Neutrophil (primary cell): ENCODE data around the gene DHCR24.

Source experiments
- H3K27ac ChIP-seq: fragments of 200-600 bp; sonication (generic); 2 replicates; pipeline ENCODE4 v1.5.1; 2016; ENCODE audit warnings: mild to moderate bottlenecking, moderate library complexity
- H3K27me3 ChIP-seq: fragments of 200-600 bp; sonication (generic); 2 replicates; pipeline ENCODE4 v1.6.0; 2016; ENCODE audit warnings: mild to moderate bottlenecking
- H3K36me3 ChIP-seq: fragments of 200-600 bp; sonication (generic); 2 replicates; pipeline ENCODE4 v1.5.1; 2017
- H3K4me1 ChIP-seq, 2 experiments: fragments of 200-600 bp in 1 of 2; sonication (generic) in 1 of 2; 1 replicate in 1 of 2; 2 replicates in 1 of 2; pipeline versions ENCODE4 v1.5.1 to v1.6.1; 2013 to 2016; ENCODE audit warnings: low read depth in 1 of 2, low read length in 1 of 2, mild to moderate bottlenecking in 1 of 2, moderate library complexity in 1 of 2; ENCODE audit not compliant: control insufficient read depth in 1 of 2, insufficient read depth in 1 of 2
- H3K4me3 ChIP-seq, 2 experiments: fragments of 200-600 bp in 1 of 2; sonication (generic) in 1 of 2; 1 replicate in 1 of 2; 2 replicates in 1 of 2; pipeline ENCODE4 v1.5.1; 2013 to 2016; ENCODE audit warnings: low read depth in 1 of 2, low read length in 1 of 2, mild to moderate bottlenecking in 1 of 2, moderate library complexity in 1 of 2
- H3K9me3 ChIP-seq: fragments of 200-600 bp; sonication (generic); 2 replicates; pipeline ENCODE4 v1.5.1; 2016
- CTCF ChIP-seq: fragments of 200-600 bp; sonication (generic); IDR thresholded peaks from 2 replicates; pipeline ENCODE4 v1.5.1; 2016; ENCODE audit warnings: antibody characterized with exemption

Gene DHCR24

DNA sequence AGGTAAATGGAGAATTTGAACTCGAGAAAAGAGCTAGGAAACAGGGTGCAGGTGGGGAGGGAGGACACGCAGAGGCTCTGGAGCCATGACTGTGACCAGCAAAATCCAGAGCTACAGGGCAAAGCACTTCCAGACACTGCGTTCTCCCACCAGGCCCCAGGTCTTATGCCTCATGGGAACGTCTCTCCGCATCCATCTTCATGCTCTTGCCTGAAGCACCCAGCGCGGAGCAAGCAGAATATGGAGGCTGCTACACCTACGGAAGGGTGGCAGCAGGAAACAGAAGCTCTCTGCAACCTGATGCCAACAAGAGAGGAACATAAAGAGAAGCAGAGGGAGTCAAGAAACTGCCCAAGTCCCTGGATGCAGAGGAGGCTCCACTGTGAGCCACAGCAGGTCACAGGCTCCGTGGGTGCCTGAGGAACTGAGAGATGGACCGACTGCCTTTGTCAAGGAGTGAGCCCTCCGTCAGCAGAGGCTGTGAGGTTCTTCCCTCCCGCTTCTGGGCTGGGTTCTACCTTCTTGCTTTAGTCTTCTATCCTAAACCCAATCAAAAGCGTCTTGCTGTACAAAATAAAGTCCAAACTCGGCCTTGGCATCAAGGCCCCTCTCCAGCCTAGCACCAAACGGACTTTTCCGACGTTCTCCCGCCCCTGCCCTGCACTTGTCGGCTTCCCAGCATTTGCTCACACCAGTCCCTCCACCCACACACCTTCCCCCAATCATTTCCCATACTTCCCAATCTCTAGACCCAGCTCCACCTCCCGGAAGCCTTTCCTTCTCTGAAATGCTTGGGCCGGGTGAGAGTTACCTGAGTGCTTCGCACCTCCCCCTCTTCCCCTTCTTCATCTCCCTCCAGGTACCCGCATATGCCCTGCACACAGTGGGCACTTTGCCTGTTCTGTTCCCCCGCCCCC lies 930 bp downstream of the DHCR24 start:
- TF ChIP-seq CTCF, result no peak
- H3K4me3 ChIP-seq, result peak overlapping the region; percentile 56 to 58
- H3K27me3 ChIP-seq, result peaks cover 62% of the 10 kb centered on the region
- H3K27ac ChIP-seq, result no peak overlapping the region
- no peaks in the 10 kb centered on the region for H3K9me3 ChIP-seq
- H3K36me3 ChIP-seq, result no peaks in the 10 kb centered on the region
- H3K4me1 ChIP-seq, result peaks cover 15 to 23% of the 10 kb centered on the region in 2 experiments

DNA sequence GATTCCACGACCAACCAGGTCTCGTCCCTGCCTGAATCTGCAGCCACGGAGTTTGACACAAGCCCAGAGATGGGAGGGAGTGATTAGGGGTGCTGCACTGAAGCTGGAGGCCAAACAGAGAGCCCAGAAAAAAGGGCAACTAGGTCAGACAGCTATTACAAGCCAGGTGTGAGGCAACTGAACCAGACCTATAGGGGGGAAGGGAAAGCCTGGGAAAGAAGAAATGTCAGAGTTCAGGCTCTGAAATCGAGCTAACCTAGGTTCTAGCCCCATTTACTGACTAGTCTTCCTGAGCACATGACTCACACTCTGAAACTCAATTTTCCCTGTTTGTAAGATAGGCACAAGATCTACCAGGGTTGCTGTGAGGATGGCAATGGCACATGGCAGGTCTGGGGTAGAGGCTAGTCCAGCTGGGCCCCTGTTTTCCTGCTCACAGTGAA lies 1.7 kb downstream of the DHCR24 start:
- H3K27ac ChIP-seq, result no peak overlapping the region
- peaks cover 15 to 23% of the 10 kb centered on the region in 2 experiments for H3K4me1 ChIP-seq
- no peak overlapping the region for H3K4me3 ChIP-seq
- no peaks in the 10 kb centered on the region for H3K36me3 ChIP-seq
- H3K9me3 ChIP-seq, result no peaks in the 10 kb centered on the region
- no peak for TF ChIP-seq CTCF
- peaks cover 56% of the 10 kb centered on the region for H3K27me3 ChIP-seq

DNA sequence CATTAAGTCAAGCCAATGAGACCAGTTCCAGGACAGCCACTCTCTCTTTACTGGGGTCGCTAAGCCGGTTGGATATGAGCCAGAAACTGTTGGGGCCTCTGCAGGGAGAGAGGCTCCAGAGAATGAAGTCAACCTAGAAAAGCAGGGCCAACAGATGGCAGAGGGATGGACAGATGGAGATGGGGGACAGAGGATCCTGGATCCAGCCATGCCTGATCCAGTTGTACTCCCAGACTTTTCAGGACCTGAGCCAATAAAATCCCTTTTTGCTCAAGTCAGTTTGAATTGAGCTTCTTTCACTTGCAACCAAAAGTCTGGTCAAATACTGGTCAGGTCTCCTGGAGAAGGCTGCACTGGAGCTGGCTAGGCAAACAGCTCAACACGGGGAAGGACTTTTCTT lies 2.2 kb downstream of the DHCR24 start:
- peaks cover 51% of the 10 kb centered on the region for H3K27me3 ChIP-seq
- no peak overlapping the region for H3K27ac ChIP-seq
- no peaks in the 10 kb centered on the region for H3K36me3 ChIP-seq
- no peak for TF ChIP-seq CTCF
- no peak overlapping the region for H3K4me3 ChIP-seq
- no peaks in the 10 kb centered on the region for H3K9me3 ChIP-seq
- peaks cover 15 to 23% of the 10 kb centered on the region in 2 experiments for H3K4me1 ChIP-seq

- no peak overlapping the region for H3K27ac ChIP-seq
- H3K4me3 ChIP-seq, result no peak overlapping the region
- H3K27me3 ChIP-seq, result peaks cover 45% of the 10 kb centered on the region
- H3K4me1 ChIP-seq, result peaks cover 15 to 23% of the 10 kb centered on the region in 2 experiments
- TF ChIP-seq CTCF, result no peak
- no peaks in the 10 kb centered on the region for H3K9me3 ChIP-seq
- H3K36me3 ChIP-seq, result no peaks in the 10 kb centered on the region
Measured at GRCh38 chr1:54884135-54884586, 2.8 kb downstream of the DHCR24 start.

GRCh38 chr1:54883349-54884102 lies 3.5 kb downstream of the DHCR24 start:
- no peak overlapping the region for H3K27ac ChIP-seq
- TF ChIP-seq CTCF, result no peak
- H3K9me3 ChIP-seq, result no peaks in the 10 kb centered on the region
- H3K36me3 ChIP-seq, result no peaks in the 10 kb centered on the region
- H3K4me3 ChIP-seq, result no peak overlapping the region
- H3K4me1 ChIP-seq, result peaks cover 15 to 23% of the 10 kb centered on the region in 2 experiments
- H3K27me3 ChIP-seq, result peaks cover 39% of the 10 kb centered on the region
